Measurements from ENCODE around the gene FGFR1OP2.

Gene FGFR1OP2

GRCh38 chr12:26971963-26972362, 33.7 kb downstream of the FGFR1OP2 start:
- H3K27me3 ChIP-seq (ENCODE audit: control insufficient read depth in 2 of 2, insufficient read depth in 2 of 2, low read length in 2 of 2) = no peaks in the 10 kb centered on the region
- no peak overlapping the region for H3K4me3 ChIP-seq (ENCODE audit: low read length in 2 of 2)
- no peaks in the 10 kb centered on the region for H3K4me1 ChIP-seq (ENCODE audit: control insufficient read depth in 2 of 2, insufficient read depth in 2 of 2, low read length in 2 of 2)
- H3K9me3 ChIP-seq (ENCODE audit: control insufficient read depth in 2 of 2, low read length in 2 of 2) = no peaks in the 10 kb centered on the region
- no peak overlapping the region for H3K9ac ChIP-seq (ENCODE audit: low read depth in 1 of 2, low read length in 2 of 2)
- H3K27ac ChIP-seq (ENCODE audit: low read depth in 2 of 2, low read length in 2 of 2) = no peak overlapping the region
- peaks cover 21 to 27% of the 10 kb centered on the region in 2 donors for H3K36me3 ChIP-seq (ENCODE audit: control insufficient read depth in 2 of 2, insufficient read depth in 2 of 2, low read length in 2 of 2)

GRCh38 chr12:26976687-26977086, 38.4 kb downstream of the FGFR1OP2 start:
- H3K27me3 ChIP-seq (ENCODE audit: control insufficient read depth in 2 of 2, insufficient read depth in 2 of 2, low read length in 2 of 2) = no peaks in the 10 kb centered on the region
- no peak overlapping the region for H3K9ac ChIP-seq (ENCODE audit: low read depth in 1 of 2, low read length in 2 of 2)
- no peaks in the 10 kb centered on the region for H3K9me3 ChIP-seq (ENCODE audit: control insufficient read depth in 2 of 2, low read length in 2 of 2)
- no peak overlapping the region for H3K27ac ChIP-seq (ENCODE audit: low read depth in 2 of 2, low read length in 2 of 2)
- peaks cover 19 to 30% of the 10 kb centered on the region in 2 donors for H3K36me3 ChIP-seq (ENCODE audit: control insufficient read depth in 2 of 2, insufficient read depth in 2 of 2, low read length in 2 of 2)
- H3K4me1 ChIP-seq (ENCODE audit: control insufficient read depth in 2 of 2, insufficient read depth in 2 of 2, low read length in 2 of 2) = no peaks in the 10 kb centered on the region
- no peak overlapping the region for H3K4me3 ChIP-seq (ENCODE audit: low read length in 2 of 2)

GRCh38 chr12:26978801-26979200, 40.5 kb downstream of the FGFR1OP2 start:
- Histone ChIP-seq H3K36me3 (ENCODE audit: control insufficient read depth in 2 of 2, insufficient read depth in 2 of 2, low read length in 2 of 2) (peaks cover 20 to 21% of the 10 kb centered on the region in 2 donors), H3K27ac (ENCODE audit: low read depth in 2 of 2, low read length in 2 of 2) (no peak overlapping the region), H3K9ac (ENCODE audit: low read depth in 1 of 2, low read length in 2 of 2) (no peak overlapping the region), H3K9me3 (ENCODE audit: control insufficient read depth in 2 of 2, low read length in 2 of 2) (no peaks in the 10 kb centered on the region), H3K4me1 (ENCODE audit: control insufficient read depth in 2 of 2, insufficient read depth in 2 of 2, low read length in 2 of 2) (no peaks in the 10 kb centered on the region), H3K27me3 (ENCODE audit: control insufficient read depth in 2 of 2, insufficient read depth in 2 of 2, low read length in 2 of 2) (no peaks in the 10 kb centered on the region), H3K4me3 (ENCODE audit: low read length in 2 of 2) (no peak overlapping the region)

DNA sequence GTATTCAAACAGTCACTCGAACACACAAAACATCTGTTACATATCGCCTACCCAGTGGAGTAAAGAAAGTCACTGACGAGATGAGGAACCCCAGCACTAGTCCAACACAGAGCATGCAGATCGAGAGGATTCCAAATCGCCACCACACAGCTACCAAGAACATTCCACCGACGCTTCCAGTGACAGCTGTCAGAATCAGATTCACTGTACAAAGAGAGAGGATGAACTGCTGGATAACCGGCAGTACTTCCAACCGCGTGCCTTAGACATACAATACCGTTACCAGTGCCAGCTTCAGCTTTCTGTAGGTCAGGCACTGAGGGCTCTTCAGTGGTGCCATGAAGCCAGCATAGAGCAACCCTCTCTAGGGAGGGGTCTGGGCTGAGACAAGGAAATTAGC, 41.5 kb downstream of the FGFR1OP2 start:
- H3K27ac ChIP-seq (ENCODE audit: low read depth in 2 of 2, low read length in 2 of 2) = no peak overlapping the region
- H3K4me1 ChIP-seq (ENCODE audit: control insufficient read depth in 2 of 2, insufficient read depth in 2 of 2, low read length in 2 of 2) = no peaks in the 10 kb centered on the region
- H3K27me3 ChIP-seq (ENCODE audit: control insufficient read depth in 2 of 2, insufficient read depth in 2 of 2, low read length in 2 of 2) = no peaks in the 10 kb centered on the region
- H3K36me3 ChIP-seq (ENCODE audit: control insufficient read depth in 2 of 2, insufficient read depth in 2 of 2, low read length in 2 of 2) = peaks cover 16 to 18% of the 10 kb centered on the region in 2 donors
- H3K9ac ChIP-seq (ENCODE audit: low read depth in 1 of 2, low read length in 2 of 2) = no peak overlapping the region
- no peak overlapping the region for H3K4me3 ChIP-seq (ENCODE audit: low read length in 2 of 2)
- no peaks in the 10 kb centered on the region for H3K9me3 ChIP-seq (ENCODE audit: control insufficient read depth in 2 of 2, low read length in 2 of 2)

GRCh38 chr12:26982866-26983265, 44.6 kb downstream of the FGFR1OP2 start:
- no peaks in the 10 kb centered on the region for H3K9me3 ChIP-seq (ENCODE audit: control insufficient read depth in 2 of 2, low read length in 2 of 2)
- H3K4me3 ChIP-seq (ENCODE audit: low read length in 2 of 2) = no peak overlapping the region
- H3K27ac ChIP-seq (ENCODE audit: low read depth in 2 of 2, low read length in 2 of 2) = no peak overlapping the region
- H3K36me3 ChIP-seq (ENCODE audit: control insufficient read depth in 2 of 2, insufficient read depth in 2 of 2, low read length in 2 of 2) = peaks cover 7 to 20% of the 10 kb centered on the region in 2 donors
- no peaks in the 10 kb centered on the region for H3K27me3 ChIP-seq (ENCODE audit: control insufficient read depth in 2 of 2, insufficient read depth in 2 of 2, low read length in 2 of 2)
- no peak overlapping the region for H3K9ac ChIP-seq (ENCODE audit: low read depth in 1 of 2, low read length in 2 of 2)
- H3K4me1 ChIP-seq (ENCODE audit: control insufficient read depth in 2 of 2, insufficient read depth in 2 of 2, low read length in 2 of 2) = no peaks in the 10 kb centered on the region

DNA sequence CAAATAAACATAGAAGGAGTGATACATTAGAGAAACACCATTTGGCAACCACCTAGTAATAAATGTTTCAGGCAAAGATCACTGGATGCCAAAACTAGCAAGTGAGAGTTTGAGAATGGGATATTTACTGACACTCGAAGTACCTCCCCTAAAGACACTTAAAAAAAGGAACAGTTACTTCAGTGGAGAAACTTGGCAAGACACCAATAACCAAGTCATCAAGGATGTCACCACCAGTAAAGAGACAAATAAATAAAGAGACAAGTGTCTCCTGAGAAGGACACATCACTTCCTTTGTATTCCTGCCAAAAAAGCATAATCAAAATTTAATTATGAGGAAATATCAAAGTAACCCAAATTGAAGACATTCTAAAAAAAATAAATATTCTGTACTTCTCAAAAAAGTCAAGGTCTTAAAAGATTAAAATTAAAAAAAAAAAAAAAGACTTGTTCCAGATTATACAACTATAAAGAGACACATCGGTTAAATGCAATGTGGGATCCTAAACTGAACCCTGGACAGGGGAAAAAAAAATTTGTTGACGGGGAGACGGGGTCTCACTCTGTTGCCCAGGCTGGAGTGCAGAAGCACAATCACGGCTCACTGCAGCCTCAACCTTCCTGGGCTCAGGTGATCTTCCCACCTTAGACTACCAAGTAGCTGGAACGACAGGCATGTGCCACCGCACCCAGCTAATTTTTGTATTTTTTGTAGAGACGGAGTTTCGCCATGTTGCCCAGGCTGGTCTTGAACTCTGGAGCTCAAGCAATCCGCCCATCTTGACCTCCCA, 49.6 kb downstream of the FGFR1OP2 start:
- H3K4me3 ChIP-seq (ENCODE audit: low read length in 2 of 2) = no peak overlapping the region
- no peak overlapping the region for H3K27ac ChIP-seq (ENCODE audit: low read depth in 2 of 2, low read length in 2 of 2)

DNA sequence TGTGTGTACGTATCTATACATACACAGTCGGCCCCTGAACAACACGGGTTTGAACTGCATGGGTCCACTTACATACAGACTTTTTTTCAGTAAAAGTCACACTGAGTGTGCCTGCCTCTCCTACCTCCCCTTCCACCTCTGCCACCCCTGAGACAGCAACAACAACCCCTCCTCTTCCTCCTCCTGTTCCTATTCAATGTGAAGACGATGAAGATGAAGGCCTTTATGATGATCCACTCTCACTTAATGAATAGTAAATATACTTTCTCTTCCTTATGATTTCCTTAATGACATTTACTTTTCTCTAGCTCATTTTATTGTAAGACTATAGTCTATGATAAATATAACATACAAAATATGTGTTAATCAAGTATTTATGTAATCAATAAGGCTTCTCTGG, 50.4 kb downstream of the FGFR1OP2 start:
- Histone ChIP-seq H3K27me3 (ENCODE audit: control insufficient read depth in 2 of 2, insufficient read depth in 2 of 2, low read length in 2 of 2) (no peaks in the 10 kb centered on the region), H3K9me3 (ENCODE audit: control insufficient read depth in 2 of 2, low read length in 2 of 2) (no peaks in the 10 kb centered on the region), H3K27ac (ENCODE audit: low read depth in 2 of 2, low read length in 2 of 2) (no peak overlapping the region), H3K9ac (ENCODE audit: low read depth in 1 of 2, low read length in 2 of 2) (no peak overlapping the region), H3K4me1 (ENCODE audit: control insufficient read depth in 2 of 2, insufficient read depth in 2 of 2, low read length in 2 of 2) (no peaks in the 10 kb centered on the region), H3K4me3 (ENCODE audit: low read length in 2 of 2) (no peak overlapping the region), H3K36me3 (ENCODE audit: control insufficient read depth in 2 of 2, insufficient read depth in 2 of 2, low read length in 2 of 2) (peaks cover 2 to 26% of the 10 kb centered on the region in 2 donors)

More for the DNA sequence above, 49.6 kb downstream of the FGFR1OP2 start:
- H3K9ac ChIP-seq (ENCODE audit: low read depth in 1 of 2, low read length in 2 of 2) = no peak overlapping the region
- no peaks in the 10 kb centered on the region for H3K9me3 ChIP-seq (ENCODE audit: control insufficient read depth in 2 of 2, low read length in 2 of 2)
- H3K36me3 ChIP-seq (ENCODE audit: control insufficient read depth in 2 of 2, insufficient read depth in 2 of 2, low read length in 2 of 2) = peaks cover 2 to 19% of the 10 kb centered on the region in 2 donors
- H3K27me3 ChIP-seq (ENCODE audit: control insufficient read depth in 2 of 2, insufficient read depth in 2 of 2, low read length in 2 of 2) = no peaks in the 10 kb centered on the region
- H3K4me1 ChIP-seq (ENCODE audit: control insufficient read depth in 2 of 2, insufficient read depth in 2 of 2, low read length in 2 of 2) = no peaks in the 10 kb centered on the region

DNA sequence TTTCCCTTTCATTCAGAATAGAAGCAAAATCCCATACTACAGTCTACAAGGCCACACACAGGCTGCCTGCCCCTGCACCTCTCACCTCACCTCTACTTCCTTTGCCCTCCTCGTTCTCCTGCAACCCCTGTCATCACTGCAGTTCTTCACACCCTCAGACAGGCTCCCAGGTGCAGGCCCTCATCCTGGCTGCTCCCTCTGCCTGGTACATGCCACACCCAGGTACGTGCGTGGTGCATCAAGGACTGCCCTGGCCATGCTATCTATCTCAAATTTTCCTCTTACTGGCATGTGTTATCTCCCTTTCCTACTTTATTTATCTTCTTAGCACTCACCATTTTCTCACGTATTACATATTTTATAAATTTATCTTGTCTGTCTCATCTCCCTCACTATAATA, 51.6 kb downstream of the FGFR1OP2 start:
- no peak overlapping the region for H3K9ac ChIP-seq (ENCODE audit: low read depth in 1 of 2, low read length in 2 of 2)
- H3K27ac ChIP-seq (ENCODE audit: low read depth in 2 of 2, low read length in 2 of 2) = no peak overlapping the region

GRCh38 chr12:26991826-26992225, 53.6 kb downstream of the FGFR1OP2 start:
- no peak overlapping the region for H3K9ac ChIP-seq (ENCODE audit: low read depth in 1 of 2, low read length in 2 of 2)
- no peak overlapping the region for H3K27ac ChIP-seq (ENCODE audit: low read depth in 2 of 2, low read length in 2 of 2)
- H3K4me3 ChIP-seq (ENCODE audit: low read length in 2 of 2) = no peak overlapping the region
- H3K36me3 ChIP-seq (ENCODE audit: control insufficient read depth in 2 of 2, insufficient read depth in 2 of 2, low read length in 2 of 2) = peaks cover 18 to 40% of the 10 kb centered on the region in 2 donors
- no peaks in the 10 kb centered on the region for H3K27me3 ChIP-seq (ENCODE audit: control insufficient read depth in 2 of 2, insufficient read depth in 2 of 2, low read length in 2 of 2)
- H3K9me3 ChIP-seq (ENCODE audit: control insufficient read depth in 2 of 2, low read length in 2 of 2) = no peaks in the 10 kb centered on the region
- no peaks in the 10 kb centered on the region for H3K4me1 ChIP-seq (ENCODE audit: control insufficient read depth in 2 of 2, insufficient read depth in 2 of 2, low read length in 2 of 2)

More for the DNA sequence above, 51.6 kb downstream of the FGFR1OP2 start:
- H3K27me3 ChIP-seq (ENCODE audit: control insufficient read depth in 2 of 2, insufficient read depth in 2 of 2, low read length in 2 of 2) = no peaks in the 10 kb centered on the region
- H3K9me3 ChIP-seq (ENCODE audit: control insufficient read depth in 2 of 2, low read length in 2 of 2) = no peaks in the 10 kb centered on the region
- peaks cover 9 to 30% of the 10 kb centered on the region in 2 donors for H3K36me3 ChIP-seq (ENCODE audit: control insufficient read depth in 2 of 2, insufficient read depth in 2 of 2, low read length in 2 of 2)
- no peaks in the 10 kb centered on the region for H3K4me1 ChIP-seq (ENCODE audit: control insufficient read depth in 2 of 2, insufficient read depth in 2 of 2, low read length in 2 of 2)
- no peak overlapping the region for H3K4me3 ChIP-seq (ENCODE audit: low read length in 2 of 2)

DNA sequence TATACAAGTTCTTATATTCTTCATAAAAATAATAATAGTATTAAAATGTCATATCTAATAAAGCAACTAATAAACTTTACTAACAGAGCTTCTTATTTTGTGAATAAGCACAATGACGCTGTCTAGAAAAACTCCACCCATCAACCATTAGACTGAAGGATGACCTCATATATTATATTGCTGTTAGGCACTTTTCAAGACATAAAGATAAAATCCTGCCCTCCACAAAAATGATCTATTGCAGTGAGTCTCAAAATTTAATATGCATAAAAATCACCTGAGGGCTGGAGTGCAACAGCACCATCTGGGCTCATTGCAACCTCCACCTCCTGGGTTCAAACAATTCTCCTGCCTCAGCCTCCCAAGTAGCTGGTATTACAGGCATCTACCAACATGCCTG, 55.8 kb downstream of the FGFR1OP2 start:
- H3K27me3 ChIP-seq (ENCODE audit: control insufficient read depth in 2 of 2, insufficient read depth in 2 of 2, low read length in 2 of 2) = no peaks in the 10 kb centered on the region
- H3K9me3 ChIP-seq (ENCODE audit: control insufficient read depth in 2 of 2, low read length in 2 of 2) = no peaks in the 10 kb centered on the region
- H3K4me3 ChIP-seq (ENCODE audit: low read length in 2 of 2) = no peak overlapping the region
- peaks cover 26 to 34% of the 10 kb centered on the region in 2 donors for H3K36me3 ChIP-seq (ENCODE audit: control insufficient read depth in 2 of 2, insufficient read depth in 2 of 2, low read length in 2 of 2)
- H3K27ac ChIP-seq (ENCODE audit: low read depth in 2 of 2, low read length in 2 of 2) = no peak overlapping the region
- no peaks in the 10 kb centered on the region for H3K4me1 ChIP-seq (ENCODE audit: control insufficient read depth in 2 of 2, insufficient read depth in 2 of 2, low read length in 2 of 2)
- no peak overlapping the region for H3K9ac ChIP-seq (ENCODE audit: low read depth in 1 of 2, low read length in 2 of 2)

Measured in mucosa of rectum (tissue), 2 donors.